Body of pancreas (tissue), 4 donors: ENCODE data around the gene ABHD6. TPM values are rescaled to one million over a fixed set of nuclear protein-coding genes. Genes with fewer than 3 reads are reported as not detected.

Experiments
- ATAC-seq: fragments of 150-250 bp; one replicate; pipeline ENCODE4 v1.9.1; 2016
- DNase-seq, 4 donors: peaks; one replicate each; pipeline ENCODE4 v3.0.0-alpha.2; 2019
- H3K27ac ChIP-seq, 4 donors: fragments of 200-600 bp; sonication (generic); 1 replicate in 3 of 4; 2 replicates in 1 of 4; pipeline versions ENCODE4 v1.5.1 to v1.6.1; 2016 to 2019; ENCODE audit warnings: mild to moderate bottlenecking in 1 of 4, mixed read lengths in 1 of 4, moderate library complexity in 1 of 4
- H3K27me3 ChIP-seq, 2 donors: fragments of 200-600 bp; sonication (generic); one replicate each; pipeline ENCODE4 v1.6.0; 2016; ENCODE audit warnings: mild to moderate bottlenecking in 1 of 2
- H3K36me3 ChIP-seq, 2 donors: fragments of 200-600 bp; sonication (generic); replicated peaks in 1 of 2; 2 replicates each; pipeline ENCODE4 v1.5.1; 2016; ENCODE audit warnings: low read depth in 2 of 2; ENCODE audit not compliant: insufficient read depth in 1 of 2
- H3K4me1 ChIP-seq: fragments of 200-600 bp; sonication (generic); one replicate; pipeline ENCODE4 v1.6.0; 2016
- H3K4me3 ChIP-seq, 2 donors: fragments of 200-600 bp; sonication (generic); 1 replicate in 1 of 2; 2 replicates in 1 of 2; pipeline ENCODE4 v1.5.1; 2016 to 2019
- H3K9me3 ChIP-seq, 3 donors: fragments of 200-600 bp; sonication (generic); 1 replicate in 2 of 3; 2 replicates in 1 of 3; pipeline ENCODE4 v1.5.1; 2016
- POLR2A ChIP-seq, 3 donors: fragments of 450-650 bp; IDR thresholded peaks; one replicate each; pipeline ENCODE4 v1.6.1; 2016; ENCODE audit warnings: antibody characterized with exemption in 3 of 3, mild to moderate bottlenecking in 2 of 3
- WGBS, 2 donors: methylation state at CpG; one replicate each; pipeline ENCODE4 v1.1.5; 2017; 5-methylcytosine and 5-hydroxymethylcytosine counted together
- intact Hi-C: fragments of 100-400 bp; cut with DNase I; formaldehyde crosslinking; loops from one replicate; pipeline ENCODE4 v1.15.1; 2023
- total RNA-seq, 2 donors: library from RNA; depleted of rRNA; stranded (reverse); fragments of >200 nt; gene quantifications; one replicate each; pipeline ENCODE4 v1.1.0, GENCODE V29; 2016
- TF ChIP-seq, protein P1 (sequence below), 7 experiments: fragments of 450-650 bp in 4 of 7; fragments of 200-600 bp in 3 of 7; sonication (generic) in 3 of 7; IDR thresholded peaks; one replicate each; pipeline ENCODE4 v1.5.1; 2016 to 2019; ENCODE audit warnings: antibody characterized with exemption in 7 of 7

The ABHD6 gene
- total RNA-seq, 2 donors from 2014 or later = 5.3 to 6.2 TPM

DNA sequence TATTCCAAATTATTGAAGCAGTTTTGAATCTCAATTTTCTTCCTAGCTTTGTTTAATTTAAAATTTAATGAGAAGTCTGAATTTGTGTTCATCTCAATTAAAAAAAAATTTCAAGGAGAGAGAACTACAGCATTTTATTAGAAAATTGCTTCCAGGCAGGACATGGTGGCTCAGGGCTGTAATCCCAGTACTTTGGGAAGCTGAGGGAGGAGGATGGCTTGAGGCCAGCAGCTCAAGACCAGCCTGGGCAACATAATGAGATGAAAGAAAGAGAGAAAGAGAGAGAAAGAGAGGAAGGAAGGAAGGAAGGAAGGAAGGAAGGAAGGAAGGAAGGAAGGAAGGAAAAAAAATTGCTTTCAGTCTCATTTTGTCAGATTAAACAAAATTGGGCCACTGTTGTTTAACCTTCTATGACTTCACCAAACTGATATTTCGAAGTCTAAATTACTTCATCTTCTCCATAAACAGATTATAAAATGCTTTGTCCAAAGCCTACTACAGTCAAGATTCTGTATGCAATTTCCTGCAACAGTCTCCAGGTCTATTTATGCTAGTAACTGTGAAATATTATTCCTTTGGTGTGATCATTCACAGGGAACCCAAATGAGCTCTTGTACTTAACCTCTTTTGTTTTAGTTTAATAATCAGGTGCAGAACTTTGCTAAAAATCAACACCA lies 6.6 kb upstream of the ABHD6 start:
- H3K27ac ChIP-seq = no peak overlapping the region
- intact Hi-C loops = no loop called here
- H3K9me3 ChIP-seq = no peaks in the 10 kb centered on the region
- TF ChIP-seq, protein P1, sequence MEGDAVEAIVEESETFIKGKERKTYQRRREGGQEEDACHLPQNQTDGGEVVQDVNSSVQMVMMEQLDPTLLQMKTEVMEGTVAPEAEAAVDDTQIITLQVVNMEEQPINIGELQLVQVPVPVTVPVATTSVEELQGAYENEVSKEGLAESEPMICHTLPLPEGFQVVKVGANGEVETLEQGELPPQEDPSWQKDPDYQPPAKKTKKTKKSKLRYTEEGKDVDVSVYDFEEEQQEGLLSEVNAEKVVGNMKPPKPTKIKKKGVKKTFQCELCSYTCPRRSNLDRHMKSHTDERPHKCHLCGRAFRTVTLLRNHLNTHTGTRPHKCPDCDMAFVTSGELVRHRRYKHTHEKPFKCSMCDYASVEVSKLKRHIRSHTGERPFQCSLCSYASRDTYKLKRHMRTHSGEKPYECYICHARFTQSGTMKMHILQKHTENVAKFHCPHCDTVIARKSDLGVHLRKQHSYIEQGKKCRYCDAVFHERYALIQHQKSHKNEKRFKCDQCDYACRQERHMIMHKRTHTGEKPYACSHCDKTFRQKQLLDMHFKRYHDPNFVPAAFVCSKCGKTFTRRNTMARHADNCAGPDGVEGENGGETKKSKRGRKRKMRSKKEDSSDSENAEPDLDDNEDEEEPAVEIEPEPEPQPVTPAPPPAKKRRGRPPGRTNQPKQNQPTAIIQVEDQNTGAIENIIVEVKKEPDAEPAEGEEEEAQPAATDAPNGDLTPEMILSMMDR (IDR thresholded peaks at IDR 0.05) = no peak
- TF ChIP-seq POLR2A (IDR thresholded peaks at IDR 0.05) = no peak
- WGBS, 2 donors = 16 to 17% methylated on average over 1 of the region's 1 CpG
- no peaks in the 10 kb centered on the region for H3K36me3 ChIP-seq
- no peak for DNase-seq
- H3K4me3 ChIP-seq = no peak overlapping the region
- no peaks in the 10 kb centered on the region for H3K27me3 ChIP-seq
- ATAC-seq = no peak
- peaks cover 1% of the 10 kb centered on the region for H3K4me1 ChIP-seq

DNA sequence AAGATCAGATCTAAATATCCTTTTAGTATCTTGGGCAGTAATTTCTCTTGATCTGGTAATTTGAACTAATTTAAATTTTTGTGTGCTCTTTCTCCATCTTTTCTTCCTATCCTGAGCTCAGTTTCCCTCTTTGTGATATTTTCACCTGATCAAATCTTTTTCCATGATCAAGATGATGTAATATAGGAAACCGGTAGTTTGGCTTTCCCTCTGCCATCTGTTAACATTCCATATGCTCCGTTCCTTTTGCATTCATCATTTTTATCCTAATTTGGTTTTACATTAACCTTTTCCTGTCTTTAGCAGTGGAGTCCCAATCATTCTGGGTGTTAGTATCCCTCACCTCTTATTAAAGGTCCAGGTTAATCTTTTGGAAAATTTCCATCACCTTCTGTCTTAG lies 5.9 kb upstream of the ABHD6 start:
- Histone ChIP-seq H3K36me3 (no peaks in the 10 kb centered on the region), H3K4me3 (no peak overlapping the region), H3K9me3 (no peaks in the 10 kb centered on the region), H3K4me1 (peaks cover 8% of the 10 kb centered on the region), H3K27ac (no peak overlapping the region), H3K27me3 (no peaks in the 10 kb centered on the region)
- intact Hi-C loops = no loop called here
- DNase-seq (no peak), ATAC-seq (no peak)
- TF ChIP-seq, protein P1 (IDR thresholded peaks at IDR 0.05) = no peak
- 19 to 25% methylated on average over 2 of the region's 2 CpGs for WGBS, 2 donors

DNA sequence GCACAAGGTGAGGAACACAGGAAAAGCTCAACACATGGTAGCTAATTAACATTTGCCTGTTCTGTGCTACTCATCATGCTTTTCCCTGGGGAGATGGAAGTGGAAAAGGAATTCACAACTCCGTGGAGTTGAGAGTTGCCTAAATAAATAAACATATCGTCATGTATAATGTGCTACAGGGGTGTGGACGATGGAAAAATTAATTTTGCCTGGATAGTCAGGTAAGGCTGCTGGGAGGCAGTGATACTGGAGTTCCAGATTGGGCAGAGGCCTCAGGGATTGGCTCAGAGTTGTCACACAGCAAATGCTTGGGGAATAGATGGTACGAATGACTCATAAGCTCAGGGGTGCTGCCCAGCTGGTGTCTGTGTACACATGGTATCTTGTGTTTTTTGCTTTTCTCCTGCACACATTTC lies 3.1 kb upstream of the ABHD6 start:
- Histone ChIP-seq H3K4me1 (peaks cover 23% of the 10 kb centered on the region), H3K36me3 (no peaks in the 10 kb centered on the region), H3K4me3 (no peak overlapping the region), H3K27ac (no peak overlapping the region), H3K27me3 (no peaks in the 10 kb centered on the region), H3K9me3 (no peaks in the 10 kb centered on the region)
- intact Hi-C loops = no loop called here
- DNase-seq (peak in 1 of 4 donors; percentile 31), ATAC-seq (no peak)
- TF ChIP-seq, protein P1 (IDR thresholded peaks at IDR 0.05) = no peak
- TF ChIP-seq POLR2A (IDR thresholded peaks at IDR 0.05) = no peak
- 32 to 53% methylated on average over 4 of the region's 4 CpGs for WGBS, 2 donors

DNA sequence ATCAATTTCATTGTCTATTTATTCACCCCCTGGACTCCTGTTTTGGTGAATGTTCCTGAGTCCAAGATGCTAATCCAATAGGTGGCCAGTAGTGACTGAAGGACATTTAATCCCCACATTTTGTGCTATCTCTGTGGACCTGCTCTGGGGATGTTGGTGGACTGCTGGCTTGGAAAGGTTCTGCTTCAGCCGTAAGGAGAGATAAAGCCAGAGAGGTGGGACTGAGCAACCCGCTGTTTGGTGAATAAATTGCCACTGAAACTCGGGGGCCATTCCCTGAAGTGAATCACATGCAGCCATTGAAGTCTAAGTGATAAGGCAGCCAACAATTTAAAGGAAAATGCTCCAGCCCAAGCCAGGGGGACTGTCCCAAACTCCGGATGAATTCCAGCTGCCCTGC lies 1.6 kb upstream of the ABHD6 start:
- intact Hi-C loops = no loop called here
- Histone ChIP-seq H3K4me3 (no peak overlapping the region), H3K9me3 (no peaks in the 10 kb centered on the region), H3K27ac (peak overlapping the region in 1 of 4 donors; percentile 80), H3K4me1 (peaks cover 23% of the 10 kb centered on the region), H3K36me3 (no peaks in the 10 kb centered on the region), H3K27me3 (no peaks in the 10 kb centered on the region)
- TF ChIP-seq POLR2A (IDR thresholded peaks at IDR 0.05) = no peak
- TF ChIP-seq, protein P1 (IDR thresholded peaks at IDR 0.05) = no peak
- DNase-seq (no peak), ATAC-seq (no peak)
- 53 to 64% methylated on average over 4 of the region's 4 CpGs for WGBS, 2 donors
